Esophagus squamous epithelium (tissue), 4 donors: ENCODE results near the gene NAA50.

Experiments
- CTCF ChIP-seq, 6 experiments: fragments of 450-650 bp in 4 of 6; fragments of 200-600 bp in 2 of 6; sonication (generic) in 2 of 6; IDR thresholded peaks; one replicate each; pipeline ENCODE4 v1.5.1; 2016 to 2019; ENCODE audit warnings: antibody characterized with exemption in 6 of 6, mild to moderate bottlenecking in 4 of 6, moderate library complexity in 4 of 6
- POLR2A ChIP-seq, 4 donors: fragments of 450-650 bp; IDR thresholded peaks; one replicate each; pipeline ENCODE4 v1.6.1; 2017; ENCODE audit warnings: antibody characterized with exemption in 4 of 4, mild to moderate bottlenecking in 4 of 4, moderate library complexity in 3 of 4

DNA sequence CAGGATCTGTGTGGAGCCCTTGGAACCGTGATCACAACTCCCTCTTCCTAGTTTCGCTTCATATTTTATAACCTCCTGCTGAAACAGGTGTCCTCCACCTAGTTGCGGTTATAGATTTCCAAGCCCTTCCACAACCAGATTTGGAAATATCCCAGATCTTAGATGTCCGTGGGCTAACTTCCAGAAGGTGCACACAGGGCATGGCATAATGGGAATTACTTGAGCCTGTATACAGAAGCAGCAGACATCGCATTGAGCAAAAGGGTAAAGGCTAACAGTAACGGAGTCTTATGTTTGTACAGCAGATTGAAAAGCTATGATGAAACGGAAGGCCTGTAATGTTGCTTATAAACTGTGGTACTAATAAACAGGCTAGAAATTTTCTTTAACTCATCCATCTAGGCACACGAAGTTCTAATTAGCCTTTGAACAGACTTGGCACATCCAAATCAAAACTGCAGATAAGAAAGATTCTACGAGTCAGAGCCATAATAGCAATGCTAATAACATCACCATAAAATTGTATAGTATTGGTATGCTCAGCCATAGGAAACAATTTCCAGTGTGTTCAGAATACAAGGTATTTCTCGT, 48.5 kb downstream of the NAA50 start:
- no peak for TF ChIP-seq POLR2A (IDR thresholded peaks at IDR 0.05)
- TF ChIP-seq CTCF (IDR thresholded peaks at IDR 0.05), result no peak
